H1 (cell line): ENCODE measurements around the gene PLB1. TPM values are rescaled to one million over a fixed set of nuclear protein-coding genes. Genes with fewer than 3 reads are reported as not detected.
A peak's percentile ranks its signal among the peaks of the same experiment; 100 is the strongest.

Experiments
- CBX5 ChIP-seq: fragments of 300-800, 300-1000 bp; sonication (generic); IDR thresholded peaks from 2 replicates; pipeline ENCODE4 v1.7.1; 2016; ENCODE audit warnings: antibody characterized with exemption, low read length, low read depth
- RAD21 ChIP-seq, 2 experiments: IDR thresholded peaks in 1 of 2; conservative IDR thresholded peaks in 1 of 2; 2 replicates each; pipeline ENCODE4 v1.6.1; 2011; ENCODE audit warnings: low read depth in 2 of 2, low read length in 2 of 2, improper control_type of control experiment in 1 of 2, inconsistent platforms in 1 of 2, mild to moderate bottlenecking in 1 of 2, moderate library complexity in 1 of 2
- RFX5 ChIP-seq: IDR thresholded peaks from 2 replicates; pipeline ENCODE4 v1.6.1; 2011; ENCODE audit warnings: low read depth, low read length, improper control_type of control experiment, borderline replicate concordance
- SP1 ChIP-seq: IDR thresholded peaks from 2 replicates; pipeline ENCODE4 v1.6.1; 2011; ENCODE audit warnings: low read depth, low read length
- SP4 ChIP-seq: IDR thresholded peaks from 2 replicates; pipeline ENCODE4 v1.6.1; 2012; ENCODE audit warnings: low read length, inconsistent platforms
- SUZ12 ChIP-seq: fragments of 200-600 bp; sonication (generic); IDR thresholded peaks from 2 replicates; pipeline ENCODE4 v1.6.1; 2012; ENCODE audit warnings: mild to moderate bottlenecking, inconsistent platforms, low read length, moderate library complexity, mixed read lengths
- polyA plus RNA-seq, 7 experiments: library from polyadenylated mRNA; depleted of rRNA in 3 of 7; stranded (reverse) in 5 of 7; unstranded in 2 of 7; fragments of >200 nt in 5 of 7; fragments of 200-250 nt in 2 of 7; gene quantifications; 1 replicate in 5 of 7; 2 replicates in 1 of 7; 4 replicates in 1 of 7; pipeline versions ENCODE4 v1.2.1 to v1.2.3, GENCODE V29; 2011 to 2013; ENCODE audit warnings: missing spikeins in 2 of 7, mixed read lengths in 2 of 7
- total RNA-seq: library from RNA; stranded (reverse); fragmentation: NEBNext Ultra II Directional; extraction: Animal tissue kit (Norgen Biotek cat#: 25700); gene quantifications from 2 replicates; pipeline ENCODE4 v1.2.1, GENCODE V29; 2021

Gene PLB1
- total and polyA plus RNA-seq, 2 of the 8 experiments (the other 6 are each of a cell fraction or from before 2014, with no cell fraction given): 0.20 to 0.36 TPM

- no peak for TF ChIP-seq RFX5
- no peak for TF ChIP-seq CBX5
- TF ChIP-seq SP4: no peak
- TF ChIP-seq SP1: no peak
- TF ChIP-seq SUZ12: no peak
- TF ChIP-seq RAD21 (IDR thresholded peaks at IDR 0.05 in 1 of 2, conservative IDR thresholded peaks at IDR 0.05 in 1 of 2; ENCODE audit: low read depth in 2 of 2, low read length in 2 of 2): peak; percentile 51 to 68
Observed at GRCh38 chr2:28606986-28607441, 111.2 kb downstream of the PLB1 start (continued).
